AG08395 (cell line): Measurements from ENCODE around the gene HOXB2.
"Not testable (repeated sequence)": the region's sequence is repeated elsewhere in the genome, so short reads cannot be mapped to it uniquely, and the experiment has no call there.

Experiments used
- DNase-seq: peaks from one replicate; pipeline ENCODE4 v3.0.0; 2012; ENCODE audit warnings: mixed read lengths, low spot score

Gene HOXB2

GRCh38 chr17:48514477-48514876 lies 30.4 kb downstream of the HOXB2 start:
- DNase-seq, result no peak

GRCh38 chr17:48513666-48514455 lies 31.0 kb downstream of the HOXB2 start:
- DNase-seq, result no peak

- DNase-seq, result no peak
Observed at GRCh38 chr17:48513097-48513496, 31.8 kb downstream of the HOXB2 start.

DNA sequence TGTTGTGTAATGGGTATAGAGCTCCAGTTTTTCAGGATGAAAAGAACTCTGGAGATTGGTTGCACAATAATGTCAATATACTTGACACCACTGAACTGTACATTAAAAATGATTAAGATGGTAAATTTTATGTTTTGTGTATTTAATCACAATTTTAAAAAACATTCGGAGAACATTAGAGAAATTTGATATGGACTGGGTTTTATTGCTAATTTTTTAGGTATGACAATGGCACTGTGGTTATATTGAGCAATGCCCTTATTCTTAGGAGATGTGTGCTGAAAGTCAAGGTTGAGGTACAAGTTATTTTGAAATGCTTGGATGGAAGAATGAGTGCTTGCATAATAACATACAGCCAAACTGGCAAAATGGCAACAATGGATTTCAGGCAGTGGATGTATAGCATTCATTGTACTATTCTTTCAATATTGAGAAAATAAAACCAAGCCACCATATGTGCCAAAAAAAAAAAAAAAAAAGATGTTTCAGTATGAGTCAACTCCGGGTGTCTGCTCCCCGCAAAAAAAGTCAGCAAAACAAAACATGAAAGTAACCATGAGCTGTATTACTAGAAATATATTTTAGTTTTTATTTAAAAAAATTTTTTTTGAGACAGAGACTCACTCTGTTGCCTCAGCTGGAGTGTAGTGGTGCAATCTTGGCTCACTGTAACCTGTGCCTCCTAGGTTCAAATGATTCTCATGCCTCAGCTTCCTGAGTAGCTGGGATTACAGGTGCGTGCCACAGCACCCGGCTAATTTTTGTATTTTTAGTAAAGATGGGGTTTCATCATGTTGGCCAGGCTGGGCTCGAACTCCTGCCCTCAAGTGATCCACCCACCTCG lies 33.9 kb downstream of the HOXB2 start:
- DNase-seq, result peak; percentile 43

DNA sequence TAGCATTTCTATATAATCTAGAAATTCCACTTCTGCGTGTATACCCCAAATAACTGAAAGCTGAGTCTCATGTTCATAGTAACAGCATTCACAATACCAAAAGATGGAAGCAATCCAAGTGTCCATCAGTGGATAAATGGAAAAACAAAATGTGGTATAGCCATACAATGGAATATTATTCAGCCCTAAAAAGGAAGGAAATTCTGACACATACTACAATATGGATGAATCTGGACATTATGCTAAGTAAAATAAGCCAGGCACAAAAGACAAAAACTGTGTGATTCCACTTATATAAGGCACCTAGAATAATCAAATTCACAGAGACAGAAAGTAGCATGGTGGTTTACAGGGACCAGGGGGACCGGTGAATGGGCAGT lies 34.5 kb downstream of the HOXB2 start:
- DNase-seq, result no peak

DNA sequence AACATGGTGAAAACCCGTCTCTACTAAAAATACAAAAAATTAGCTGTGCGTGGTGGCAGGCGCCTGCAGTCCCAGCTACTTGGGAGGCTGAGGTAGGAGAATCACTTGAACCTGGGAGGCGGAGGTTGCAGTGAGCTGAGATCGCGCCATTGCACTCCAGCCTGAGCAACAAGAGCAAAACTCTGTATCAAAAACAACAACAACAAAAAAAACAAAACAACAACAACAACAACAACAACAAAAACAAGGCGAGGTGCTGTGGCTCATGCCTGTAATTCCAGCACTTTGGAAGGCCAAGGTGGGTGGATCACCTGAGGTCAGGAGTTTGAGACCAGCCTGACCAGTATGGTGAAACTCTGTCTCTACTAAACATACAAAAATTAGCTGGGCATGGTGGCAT lies 35.2 kb downstream of the HOXB2 start:
- not testable (repeated sequence) for DNase-seq

DNA sequence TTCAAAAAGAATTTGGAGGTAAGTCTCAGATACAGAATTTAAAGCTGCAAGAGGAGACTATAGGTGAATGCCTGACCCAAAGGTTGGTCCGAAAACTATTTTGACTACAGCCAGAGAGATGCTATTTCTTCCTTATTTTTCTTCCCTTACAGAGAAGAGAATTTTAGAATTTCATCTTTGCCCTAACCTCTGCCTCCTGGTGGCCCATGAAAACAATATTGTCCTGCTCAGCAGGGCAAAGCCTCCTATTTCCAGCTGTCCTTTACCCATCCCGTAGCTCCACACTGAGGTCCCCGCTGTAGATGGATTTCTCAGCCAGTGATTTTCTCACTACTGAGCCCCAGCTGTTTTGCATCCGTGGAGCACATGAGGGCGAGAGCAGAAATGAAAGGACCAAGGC lies 38.7 kb downstream of the HOXB2 start:
- no peak for DNase-seq

DNA sequence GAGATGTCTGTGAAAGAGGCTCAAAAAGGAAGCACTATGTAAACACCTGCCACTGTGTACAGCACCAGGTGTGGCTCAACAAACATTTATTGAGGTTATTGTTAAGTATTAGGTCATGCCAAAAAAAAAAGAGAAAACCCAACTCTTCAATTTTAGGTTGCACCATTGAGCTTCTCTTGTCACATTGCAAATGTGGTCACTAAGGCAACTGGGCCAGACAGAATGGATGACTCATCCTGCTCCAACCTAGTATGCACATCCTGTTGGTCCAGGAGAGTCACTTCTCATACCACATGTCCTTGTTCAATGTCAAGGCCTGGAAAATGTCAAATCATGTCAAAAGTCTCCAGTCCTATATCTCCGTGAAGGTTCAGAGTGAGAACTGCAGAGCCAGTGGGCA lies 39.1 kb downstream of the HOXB2 start:
- peak; percentile 88 for DNase-seq

GRCh38 chr17:48504953-48505352 lies 40.0 kb downstream of the HOXB2 start:
- no peak for DNase-seq

DNA sequence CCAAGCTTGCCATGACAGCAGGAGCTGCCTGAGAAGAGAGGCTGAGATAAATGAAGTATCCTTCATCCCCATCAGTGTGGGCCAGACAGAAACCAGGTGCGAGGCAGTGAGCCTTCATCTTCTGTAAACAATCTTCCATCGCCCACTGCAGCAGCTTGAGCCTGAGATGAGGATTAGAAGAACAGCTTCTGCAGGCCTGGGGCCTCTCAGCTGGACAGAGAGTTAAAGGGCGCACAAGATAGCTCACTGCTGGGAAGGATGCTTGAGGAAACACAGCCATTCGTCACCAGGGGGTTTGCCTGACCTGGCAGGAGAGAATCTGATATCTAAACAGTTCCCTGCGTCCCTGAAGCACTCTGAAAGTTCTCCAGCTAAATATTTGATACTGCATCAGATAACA lies 41.2 kb downstream of the HOXB2 start:
- no peak for DNase-seq

GRCh38 chr17:48502901-48503300 lies 42.0 kb downstream of the HOXB2 start:
- DNase-seq, result no peak

- DNase-seq, result no peak
Observed at GRCh38 chr17:48502312-48502711, 42.6 kb downstream of the HOXB2 start.

- DNase-seq, result no peak
Observed at GRCh38 chr17:48500435-48501426, 44.2 kb downstream of the HOXB2 start.

DNA sequence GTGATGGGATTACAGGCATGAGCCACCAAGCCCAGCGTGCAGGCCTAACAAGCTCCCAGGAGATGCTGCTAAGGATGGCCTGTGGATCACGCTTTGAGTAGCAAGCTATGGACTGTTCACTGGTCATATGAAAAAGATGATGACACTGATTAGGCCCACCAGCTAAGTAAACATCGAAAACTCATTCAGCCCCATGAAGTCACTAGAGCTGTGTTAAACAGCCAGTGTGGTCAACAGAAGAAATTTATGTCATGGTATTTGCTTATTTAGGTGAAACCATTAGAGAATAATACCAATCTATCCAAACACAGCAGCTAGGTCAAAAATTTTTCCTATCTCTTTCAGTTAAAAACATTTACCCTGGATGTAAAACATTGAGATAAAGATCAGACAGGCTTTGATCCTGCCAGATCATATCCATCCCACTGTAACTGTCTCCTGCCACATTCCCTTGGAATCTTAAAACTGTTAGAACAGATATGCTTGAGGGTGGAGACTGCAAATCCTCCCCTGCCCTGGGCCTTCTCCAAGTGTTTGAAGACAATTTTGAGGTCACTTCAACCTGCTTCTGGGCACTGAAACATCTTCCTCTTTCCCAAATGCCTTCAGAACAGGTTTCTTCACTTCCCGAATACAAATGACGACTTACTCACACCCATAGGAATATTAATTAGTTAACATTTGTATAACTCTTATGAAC lies 45.0 kb downstream of the HOXB2 start:
- no peak for DNase-seq

DNA sequence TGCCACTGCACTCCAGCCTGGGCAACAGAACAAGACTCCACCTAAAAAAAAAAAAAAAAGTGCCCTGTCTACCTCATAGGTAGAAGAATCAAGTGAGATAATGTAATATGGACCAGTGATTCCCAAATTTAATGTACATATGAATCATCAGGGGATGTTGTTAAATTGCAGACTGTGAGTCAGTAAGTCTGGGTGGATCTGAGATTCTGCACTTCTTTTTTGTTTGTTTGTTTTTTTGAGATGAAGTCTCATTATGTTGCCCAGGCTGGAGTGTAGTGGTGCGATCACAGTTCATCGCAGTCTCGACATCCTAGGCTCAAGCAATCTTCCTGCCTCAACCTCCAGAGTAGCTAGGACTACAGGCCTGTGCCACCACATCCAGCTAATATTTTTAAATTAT lies 45.7 kb downstream of the HOXB2 start:
- no peak for DNase-seq

DNA sequence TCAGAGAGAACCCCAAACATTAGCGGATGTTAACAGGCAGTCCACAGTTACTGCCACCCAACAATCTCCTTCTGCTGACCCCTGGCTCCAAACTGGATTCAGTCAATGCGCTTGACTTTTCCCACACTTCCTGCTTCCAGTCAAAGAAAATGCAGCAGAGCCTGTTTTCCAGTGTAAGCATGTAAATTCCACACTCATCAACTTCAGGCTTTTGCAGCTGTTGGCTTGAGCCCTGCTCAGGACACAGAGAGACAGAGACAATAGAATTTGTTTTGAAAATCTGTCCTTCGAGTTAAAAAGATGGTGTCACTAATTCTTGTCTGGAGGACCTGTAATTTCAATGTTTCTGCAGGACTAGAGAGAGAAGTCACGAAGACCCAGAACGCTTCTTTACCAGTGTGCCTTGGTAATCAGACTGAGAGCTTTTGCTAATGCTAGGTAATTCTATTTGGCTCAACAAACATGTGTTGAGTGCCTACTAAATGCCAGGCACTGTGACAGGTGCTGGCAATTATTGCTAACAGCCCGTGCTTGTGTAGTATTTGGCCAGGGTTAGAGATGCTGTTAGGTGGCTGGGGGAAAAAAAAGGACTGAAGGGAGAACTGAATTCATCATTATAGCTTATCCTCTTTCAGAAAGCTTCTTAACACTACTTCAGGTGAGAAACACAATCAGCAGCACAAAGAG lies 46.6 kb downstream of the HOXB2 start:
- no peak for DNase-seq

- DNase-seq, result peak; percentile 44
Observed at GRCh38 chr17:48497103-48497502, 47.8 kb downstream of the HOXB2 start.

- DNase-seq, result peak; percentile 71
Observed at GRCh38 chr17:48494335-48494734, 50.6 kb downstream of the HOXB2 start.
